Left hindlimb (tissue), 1 donor: ENCODE measurements around the gene MT1H.
"Not testable (repeated sequence)": the region's sequence is repeated elsewhere in the genome, so short reads cannot be mapped to it uniquely, and the experiment has no call there.

Experiments used
- DNase-seq: peaks from one replicate; pipeline ENCODE4 v3.0.0-alpha.2; 2018

The MT1H gene

GRCh38 chr16:56669005-56669839 is at the start of gene MT1H:
TSS of gene MT1H (plus strand) at chr16:56669814. CDS start at chr16:56669885, 71 bp downstream.
- DNase-seq = no peak

DNA sequence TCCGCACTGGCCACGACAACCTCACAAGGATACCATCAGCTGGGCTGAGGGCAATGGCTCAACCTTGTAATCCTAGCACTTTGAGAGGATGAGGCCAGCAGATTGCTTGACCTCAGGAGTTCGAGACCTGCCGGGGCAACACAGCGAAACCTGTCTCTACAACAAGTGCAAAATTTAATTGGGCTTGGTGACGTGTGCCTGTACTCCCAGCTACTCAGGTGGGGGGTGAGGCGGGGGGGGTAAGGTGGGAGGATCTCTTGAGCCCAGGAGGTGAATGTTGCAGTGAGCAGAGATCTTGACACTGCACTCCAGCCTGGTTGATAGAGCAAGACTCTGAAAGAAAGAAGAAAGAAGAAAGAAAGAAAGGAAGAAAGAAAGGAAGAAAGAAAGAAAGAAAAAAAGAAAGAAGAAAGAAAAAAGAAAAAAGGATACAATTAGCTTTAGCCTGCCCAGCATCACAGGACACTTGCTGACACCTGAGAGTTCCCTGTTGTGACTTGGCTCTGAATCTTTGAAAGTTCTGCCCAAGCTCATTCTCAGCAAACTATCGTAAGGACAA is 49.2 kb upstream of the MT1H start:
- no peak for DNase-seq

GRCh38 chr16:56621665-56622445 is 47.8 kb upstream of the MT1H start:
- DNase-seq = not testable (repeated sequence)

GRCh38 chr16:56623184-56623583 is 46.4 kb upstream of the MT1H start:
- not testable (repeated sequence) for DNase-seq

- DNase-seq = no peak
Observed at GRCh38 chr16:56623637-56624036, 46.0 kb upstream of the MT1H start.

DNA sequence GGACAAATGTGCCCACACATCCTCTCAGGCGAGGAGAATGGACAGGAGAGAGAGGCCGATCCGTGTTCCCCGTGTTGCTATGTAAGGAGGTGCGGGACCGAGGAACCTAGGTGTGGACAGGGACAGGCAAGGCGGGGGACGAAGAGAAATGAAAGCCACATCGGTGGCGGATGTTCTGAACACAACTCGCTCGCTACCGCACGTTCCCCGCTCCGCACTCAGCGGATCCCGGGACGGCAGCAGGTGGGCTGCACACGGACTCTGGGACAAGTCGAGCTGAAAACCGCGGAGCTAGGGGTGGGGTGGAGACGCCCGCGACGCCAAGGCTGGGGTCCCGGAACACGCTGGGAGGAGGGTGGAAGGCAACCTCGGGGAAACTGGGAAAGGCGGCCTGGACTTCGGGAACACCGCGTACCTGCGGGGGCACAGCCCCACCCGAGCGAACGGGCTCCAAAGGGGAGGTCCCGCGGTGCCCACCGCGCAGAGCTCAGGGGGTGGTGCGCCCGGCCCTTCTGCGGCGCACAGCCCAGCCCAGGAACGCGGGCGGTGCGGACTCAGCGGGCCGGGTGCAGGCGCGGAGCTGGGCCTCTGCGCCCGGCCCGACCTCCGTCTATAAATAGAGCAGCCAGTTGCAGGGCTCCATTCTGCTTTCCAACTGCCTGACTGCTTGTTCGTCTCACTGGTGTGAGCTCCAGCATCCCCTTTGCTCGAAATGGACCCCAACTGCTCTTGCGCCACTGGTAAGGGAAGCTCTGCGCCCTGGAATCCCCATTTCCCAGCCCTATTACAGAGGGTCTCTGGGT is 44.3 kb upstream of the MT1H start, which contains the start of gene MT1E:
Gene MT1E, plus strand, starts transcription at position 642 of the 803 bp plus-strand sequence. Its CDS starts 71 bp downstream, at position 713.
- DNase-seq = peak; percentile 76

GRCh38 chr16:56625943-56626654 is 43.5 kb upstream of the MT1H start:
- DNase-seq = peak; percentile 52

DNA sequence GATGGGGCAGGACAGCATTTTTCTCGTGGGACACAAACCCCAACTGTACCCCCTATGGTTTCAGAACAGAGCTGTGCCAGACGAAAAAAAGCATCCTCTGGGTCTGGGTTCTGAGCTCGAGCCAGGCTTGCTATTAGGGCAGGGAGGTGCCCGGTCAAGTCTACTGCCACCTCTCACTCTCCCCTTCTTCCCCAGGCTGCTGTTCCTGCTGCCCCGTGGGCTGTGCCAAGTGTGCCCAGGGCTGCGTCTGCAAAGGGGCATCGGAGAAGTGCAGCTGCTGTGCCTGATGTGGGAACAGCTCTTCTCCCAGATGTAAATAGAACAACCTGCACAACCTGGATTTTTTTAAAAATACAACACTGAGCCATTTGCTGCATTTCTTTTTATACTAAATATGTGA is 42.9 kb upstream of the MT1H start:
- DNase-seq = no peak

- DNase-seq = no peak
Observed at GRCh38 chr16:56628486-56629350, 40.9 kb upstream of the MT1H start.

- DNase-seq = no peak
Observed at GRCh38 chr16:56629531-56629930, 40.1 kb upstream of the MT1H start.

DNA sequence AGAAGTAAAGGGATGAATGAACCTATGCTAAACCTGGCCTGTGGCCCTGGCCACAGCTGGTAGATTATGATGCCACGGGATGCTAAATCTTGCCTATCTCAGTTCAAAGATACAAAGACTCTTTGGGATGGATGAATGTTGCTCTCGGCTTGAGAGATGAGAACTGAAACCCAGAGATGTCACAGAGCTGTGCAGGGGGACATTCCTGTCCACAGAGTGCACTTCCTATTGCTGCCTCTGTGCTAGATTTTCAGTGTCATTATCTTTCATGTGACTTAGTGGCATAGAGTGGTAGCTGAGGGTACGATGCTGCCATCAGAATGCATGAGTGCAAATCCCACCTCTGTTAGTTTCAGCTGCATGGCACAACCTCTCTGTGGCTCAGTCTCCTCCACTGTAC is 39.5 kb upstream of the MT1H start:
- no peak for DNase-seq

GRCh38 chr16:56631197-56631596 is 38.4 kb upstream of the MT1H start:
- no peak for DNase-seq

DNA sequence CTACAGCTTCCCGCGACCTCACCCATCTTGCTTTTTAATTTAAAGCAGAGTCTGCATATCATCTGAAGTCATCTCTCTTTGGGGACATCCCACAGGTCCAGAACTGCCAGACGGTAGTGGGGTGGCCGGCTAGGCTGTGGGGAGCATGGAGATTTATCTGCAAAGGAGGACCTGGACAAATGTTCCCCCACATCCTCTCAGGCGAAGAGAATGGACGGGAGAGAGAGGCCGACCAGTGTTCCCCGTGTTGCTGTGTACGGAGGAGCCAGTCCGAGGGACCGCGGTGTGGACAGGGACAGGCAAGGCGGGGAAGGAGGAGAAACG is 37.8 kb upstream of the MT1H start:
- DNase-seq = no peak

GRCh38 chr16:56632156-56632847 is 37.3 kb upstream of the MT1H start, which contains the start of gene MT1M:
TSS of gene MT1M (plus strand) at chr16:56632659. CDS start at chr16:56632732, 73 bp downstream.
- DNase-seq = peak; percentile 50

DNA sequence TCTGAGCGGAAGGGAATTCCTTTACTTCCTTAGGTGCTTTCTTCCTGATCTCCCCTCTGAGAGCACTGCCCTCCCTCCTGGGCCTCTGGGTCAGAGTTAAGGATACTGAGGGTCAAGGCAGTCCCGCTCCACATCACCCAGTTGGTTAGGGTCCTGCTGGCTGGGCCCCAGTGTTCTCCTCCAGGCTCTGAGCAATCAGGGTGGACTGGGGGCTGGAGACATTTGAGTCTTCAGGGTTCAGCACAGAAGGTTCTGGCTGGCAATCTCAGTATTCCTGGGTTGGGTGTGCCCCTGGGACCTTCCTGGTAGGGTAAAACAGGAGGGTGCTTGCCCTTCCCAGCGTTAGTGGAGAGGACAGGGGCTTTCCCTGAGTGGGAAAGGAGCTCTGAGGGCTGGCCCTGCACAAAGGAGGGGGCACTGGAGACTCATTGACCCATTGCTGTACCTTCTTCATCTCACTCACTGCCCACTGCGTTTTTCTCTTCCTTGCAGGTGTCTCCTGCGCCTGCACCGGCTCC is 36.7 kb upstream of the MT1H start:
- no peak for DNase-seq

DNA sequence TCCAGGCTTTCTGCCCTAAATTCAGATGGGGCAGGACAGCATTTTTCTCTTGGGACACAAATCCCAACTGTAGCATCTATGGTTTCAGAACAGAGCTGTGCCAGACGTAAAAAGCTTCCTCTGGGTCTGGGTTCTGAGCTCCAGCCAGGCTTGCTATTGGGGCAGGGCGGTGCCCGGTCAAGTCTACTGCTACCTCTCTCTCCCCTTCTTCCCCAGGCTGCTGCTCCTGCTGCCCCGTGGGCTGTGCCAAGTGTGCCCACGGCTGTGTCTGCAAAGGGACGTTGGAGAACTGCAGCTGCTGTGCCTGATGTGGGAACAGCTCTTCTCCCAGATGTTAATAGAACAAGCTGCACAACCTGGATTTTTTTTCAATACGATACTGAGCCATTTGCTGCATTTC is 36.1 kb upstream of the MT1H start:
- DNase-seq = no peak

DNA sequence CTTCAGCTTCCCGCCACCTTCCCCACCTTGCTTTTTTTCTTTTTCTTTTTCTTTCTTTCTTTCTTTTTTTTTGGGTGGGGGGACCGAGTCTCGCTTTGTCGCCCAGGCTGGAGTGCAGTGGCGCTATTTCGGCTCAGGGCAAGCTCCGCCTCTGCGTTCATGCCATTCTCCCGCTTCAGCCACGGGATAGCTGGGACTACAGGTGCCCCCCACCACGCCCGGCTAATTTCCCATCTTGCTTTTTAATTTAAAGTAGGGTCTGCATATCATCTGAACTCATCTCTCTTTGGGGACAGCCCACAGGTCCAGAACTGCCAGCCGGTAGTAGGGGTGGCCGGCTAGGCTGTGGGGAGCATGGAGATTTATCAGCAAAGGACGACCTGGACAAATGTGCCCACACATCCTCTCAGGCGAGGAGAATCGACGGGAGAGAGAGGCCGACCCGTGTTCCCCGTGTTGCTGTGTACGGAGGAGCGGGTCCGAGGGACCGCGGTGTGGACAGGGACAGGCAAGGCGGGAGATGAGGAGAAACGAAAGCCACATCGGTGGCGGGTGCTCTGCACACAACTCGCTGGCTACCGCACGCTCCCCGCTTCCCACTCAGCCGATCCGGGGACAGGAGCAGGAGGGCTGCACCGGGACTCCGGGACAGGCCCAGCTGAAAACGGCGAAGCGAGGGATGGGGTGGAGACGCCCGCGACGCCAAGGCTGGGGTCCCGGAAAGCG is 34.7 kb upstream of the MT1H start:
- DNase-seq = no peak

GRCh38 chr16:56635441-56635967 is 34.1 kb upstream of the MT1H start:
- DNase-seq = no peak
